Upper lobe of left lung (tissue), 6 donors: ENCODE data around the gene VSIG10L. TPM values are rescaled to one million over a fixed set of nuclear protein-coding genes. Genes with fewer than 3 reads are reported as not detected.

Experiments used
- ATAC-seq, 2 donors: fragments of 200-7000 bp; cut with Tn5 transposase; one replicate each; pipeline ENCODE4 v1.9.1; 2022; ENCODE audit warnings: mild to moderate bottlenecking in 2 of 2, moderate library complexity in 2 of 2; ENCODE audit not compliant: low FRiP score in 2 of 2
- DNase-seq, 2 donors: peaks; one replicate each; pipeline ENCODE4 v3.0.0-alpha.2; 2019 to 2020
- H3K27ac ChIP-seq, 4 donors: fragments of 200-600 bp; sonication (generic); one replicate each; pipeline ENCODE4 v1.5.1; 2016 to 2019
- H3K27me3 ChIP-seq, 4 donors: fragments of 200-600 bp; sonication (generic); one replicate each; pipeline ENCODE4 v1.5.1; 2017 to 2019
- H3K36me3 ChIP-seq, 4 donors: fragments of 200-600 bp; sonication (generic); one replicate each; pipeline ENCODE4 v1.5.1; 2016 to 2019
- H3K4me1 ChIP-seq, 4 donors: fragments of 200-600 bp; sonication (generic); one replicate each; pipeline ENCODE4 v1.5.1; 2018 to 2019
- H3K4me3 ChIP-seq, 4 donors: fragments of 200-600 bp; sonication (generic); one replicate each; pipeline ENCODE4 v1.5.1; 2017 to 2019; ENCODE audit warnings: mild to moderate bottlenecking in 2 of 4, moderate library complexity in 1 of 4
- H3K9me3 ChIP-seq, 4 donors: fragments of 200-600 bp; sonication (generic); one replicate each; pipeline ENCODE4 v1.5.1; 2018 to 2019
- CTCF ChIP-seq, 6 experiments: fragments of 450-650 bp in 4 of 6; fragments of 200-600 bp in 2 of 6; sonication (generic) in 2 of 6; IDR thresholded peaks; one replicate each; pipeline ENCODE4 v1.5.1; 2016 to 2019; ENCODE audit warnings: antibody characterized with exemption in 6 of 6
- EP300 ChIP-seq, 4 donors: sonication (generic); formaldehyde crosslinking; IDR thresholded peaks; one replicate each; pipeline ENCODE4 v1.5.1; 2017; ENCODE audit warnings: antibody characterized with exemption in 4 of 4, control low read depth in 2 of 4
- POLR2A ChIP-seq, 4 donors: fragments of 450-650 bp; IDR thresholded peaks; one replicate each; pipeline ENCODE4 v1.5.1; 2016 to 2017; ENCODE audit warnings: antibody characterized with exemption in 4 of 4, mild to moderate bottlenecking in 2 of 4
- POLR2AphosphoS5 ChIP-seq, 2 donors: sonication (generic); formaldehyde crosslinking; IDR thresholded peaks; one replicate each; pipeline ENCODE4 v1.5.1; 2017; ENCODE audit warnings: antibody characterized with exemption in 2 of 2
- WGBS, 2 donors: methylation state at CpG; one replicate each; pipeline ENCODE4 v1.1.5; 2017 to 2018; 5-methylcytosine and 5-hydroxymethylcytosine counted together
- total RNA-seq, 6 donors: library from RNA; depleted of rRNA in 4 of 6; stranded (reverse); fragments of >200 nt in 4 of 6; gene quantifications; one replicate each; pipeline versions ENCODE4 v1.1.0 to v1.2.1, GENCODE V29; 2016 to 2021
- donor health status: DM: no; HTN: no; CAD: no; lungs with moderate emphysema.
- donor health status: DM: no; HTN: yes; CAD: no; lungs with severe emphysema.

Gene VSIG10L
- total RNA-seq, 6 donors from 2014 or later: 0.76 to 13.6 (median 2.8) TPM

- 1 to 2% methylated on average over 10 to 27 of the region's 27 CpGs for WGBS, 2 donors
Observed at GRCh38 chr19:51365965-51366388, 24.0 kb upstream of the VSIG10L start, which contains the start of gene ETFB. TSS of gene ETFB (minus strand) at chr19:51366388. CDS start at chr19:51366326, 62 bp downstream.

GRCh38 chr19:51365211-51365964 lies 23.4 kb upstream of the VSIG10L start:
- Histone ChIP-seq H3K27me3 (no peaks in the 10 kb centered on the region), H3K36me3 (no peaks in the 10 kb centered on the region), H3K4me1 (peaks cover 21 to 45% (median 25%) of the 10 kb centered on the region in 4 donors), H3K27ac (peak overlapping the region; percentile 88 to 99 (median 92)), H3K9me3 (no peaks in the 10 kb centered on the region), H3K4me3 (peak overlapping the region; percentile 64 to 86 (median 76))
- ATAC-seq (no peak), DNase-seq (peak in 1 of 2 donors; percentile 49)
- TF ChIP-seq POLR2A (IDR thresholded peaks at IDR 0.05): no peak
- no peak for TF ChIP-seq EP300 (IDR thresholded peaks at IDR 0.05)
- no peak for TF ChIP-seq CTCF (IDR thresholded peaks at IDR 0.05)
- 17 to 26% methylated on average over 6 to 10 of the region's 10 CpGs for WGBS, 2 donors

More at GRCh38 chr19:51365965-51366388, 24.0 kb upstream of the VSIG10L start, which contains the start of gene ETFB:
- TF ChIP-seq CTCF (IDR thresholded peaks at IDR 0.05): no peak
- TF ChIP-seq POLR2A (IDR thresholded peaks at IDR 0.05): peak in 1 of 4 donors; percentile 26
- peak in 1 of 2 donors; percentile 73 for TF ChIP-seq POLR2AphosphoS5 (IDR thresholded peaks at IDR 0.05)
- no peak for TF ChIP-seq EP300 (IDR thresholded peaks at IDR 0.05)
- ATAC-seq (no peak), DNase-seq (no peak)
- peak within 1 kb of the TSS; percentile 88 to 99 (median 92) for H3K27ac ChIP-seq
- H3K27me3 ChIP-seq: no peaks in the 10 kb centered on the region
- no peaks in the 10 kb centered on the region for H3K36me3 ChIP-seq
- H3K4me3 ChIP-seq: peak within 1 kb of the TSS; percentile 64 to 86 (median 76)
- no peaks in the 10 kb centered on the region for H3K9me3 ChIP-seq
- peaks cover 21 to 45% (median 25%) of the 10 kb centered on the region in 4 donors for H3K4me1 ChIP-seq

GRCh38 chr19:51364200-51365106 lies 22.5 kb upstream of the VSIG10L start:
- ATAC-seq: no peak
- Histone ChIP-seq H3K4me1 (peaks cover 21 to 45% (median 25%) of the 10 kb centered on the region in 4 donors), H3K27me3 (no peaks in the 10 kb centered on the region), H3K4me3 (no peak overlapping the region), H3K27ac (no peak overlapping the region), H3K36me3 (no peaks in the 10 kb centered on the region), H3K9me3 (no peaks in the 10 kb centered on the region)
- no peak for DNase-seq
- no peak for TF ChIP-seq POLR2A (IDR thresholded peaks at IDR 0.05)
- no peak for TF ChIP-seq CTCF (IDR thresholded peaks at IDR 0.05)
- no peak for TF ChIP-seq POLR2AphosphoS5 (IDR thresholded peaks at IDR 0.05)
- no peak for TF ChIP-seq EP300 (IDR thresholded peaks at IDR 0.05)
- 88 to 90% methylated on average over 12 to 15 of the region's 15 CpGs for WGBS, 2 donors

GRCh38 chr19:51361239-51361638 lies 19.3 kb upstream of the VSIG10L start:
- Histone ChIP-seq H3K4me3 (no peak overlapping the region), H3K36me3 (no peaks in the 10 kb centered on the region), H3K27me3 (no peaks in the 10 kb centered on the region), H3K9me3 (no peaks in the 10 kb centered on the region), H3K4me1 (peaks cover 13 to 35% (median 16%) of the 10 kb centered on the region in 4 donors), H3K27ac (no peak overlapping the region)
- no peak for DNase-seq
- no peak for ATAC-seq
- TF ChIP-seq CTCF (IDR thresholded peaks at IDR 0.05): no peak
- 89 to 96% methylated on average over 7 to 13 of the region's 13 CpGs for WGBS, 2 donors
